ENCODE measurements around the gene STXBP5. TPM values are rescaled to one million over a fixed set of nuclear protein-coding genes. Genes with fewer than 3 reads are reported as not detected.

STXBP5 gene
- total and polyA plus RNA-seq, 2 of the 4 experiments (the other 2 are of a cell fraction): 13.2 to 46.4 TPM

DNA sequence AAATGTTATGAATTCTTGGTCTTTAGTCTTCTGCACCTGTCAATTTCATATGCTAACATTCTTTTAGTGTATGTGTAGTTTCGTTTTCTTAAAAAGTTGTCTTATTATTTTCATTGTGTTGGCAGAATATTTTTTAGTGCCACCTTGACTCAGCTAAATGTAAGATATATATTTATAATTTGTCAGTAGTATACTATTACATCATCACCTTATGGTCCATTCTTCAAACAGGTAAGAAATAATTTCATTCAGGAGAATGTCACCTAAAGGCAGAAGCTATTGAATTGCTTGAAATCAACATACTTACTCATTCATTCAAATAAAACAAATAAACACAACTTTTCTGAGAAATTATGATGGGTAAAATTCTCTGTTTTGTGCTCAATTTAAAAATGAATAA lies 3.5 kb upstream of the STXBP5 start:
- in situ Hi-C loops (cut with MboI; ENCODE audit: low sequenced_read_pairs): loop anchor here (25.0 kb wide), 1 partner anchor 288 kb away; no protein-coding TSS in a partner anchor
- Histone ChIP-seq H3K23ac (ENCODE audit: low read depth, low read length) (no peak overlapping the region), H4K8ac (ENCODE audit: low read depth in 2 of 2, low read length in 2 of 2) (no peak overlapping the region), H4K20me1 (ENCODE audit: insufficient read depth, low read length) (peaks cover under 1% of the 10 kb centered on the region; the same call in 1 of the 2 replicates), H2AK9ac (replicated peaks; ENCODE audit: low read depth, low read length, poor library complexity) (no peak overlapping the region), H4K91ac (ENCODE audit: insufficient read depth, low read depth, low read length) (no peak overlapping the region), H3K14ac (replicated peaks; ENCODE audit: low read depth, low read length) (no peak overlapping the region), H3K9me3 (ENCODE audit: control insufficient read depth, insufficient read depth, low read length) (no peaks in the 10 kb centered on the region), H2BK20ac (ENCODE audit: low read depth, low read length) (no peak overlapping the region), H3K79me1 (ENCODE audit: low read depth in 1 of 2, low read length in 2 of 2) (0 out of 4 replicates have a peak, but pooled peaks cover 0 to under 1% of the 10 kb centered on the region in 2 experiments), H3K18ac (ENCODE audit: low read depth, low read length) (no peak overlapping the region), H2AK5ac (ENCODE audit: low read depth, low read length) (no peak overlapping the region), H3K4me1 (ENCODE audit: control insufficient read depth, insufficient read depth, low read length) (no peaks in the 10 kb centered on the region), H3K27me3 (ENCODE audit: control insufficient read depth, insufficient read depth, low read length) (no peaks in the 10 kb centered on the region), H2BK5ac (ENCODE audit: low read depth, low read length, poor library complexity, severe bottlenecking) (no peak overlapping the region), H3K4ac (ENCODE audit: low read depth, low read length) (no peak overlapping the region), H3K4me2 (ENCODE audit: low read depth, low read length) (no peak overlapping the region), H3K9me1 (ENCODE audit: insufficient read depth, low read length) (no peaks in the 10 kb centered on the region), H2BK15ac (ENCODE audit: low read depth, low read length) (no peak overlapping the region), H3K27ac (ENCODE audit: insufficient read depth, low read length) (no peak overlapping the region), H3K56ac (ENCODE audit: extremely low read depth, insufficient read depth, low read length) (no peak overlapping the region), H2AFZ (replicated peaks; ENCODE audit: low read length, poor library complexity) (no peak overlapping the region), H4K5ac (ENCODE audit: low read depth, low read length) (no peak overlapping the region), H2BK120ac (ENCODE audit: low read depth, low read length) (no peak overlapping the region), H3K4me3 (ENCODE audit: insufficient read depth, low read depth, low read length) (no peak overlapping the region), H3K36me3 (ENCODE audit: control insufficient read depth, insufficient read depth, low read length) (no peaks in the 10 kb centered on the region), H3K9ac (ENCODE audit: low read depth, low read length) (no peak overlapping the region)
- DNase-seq: no peak
- ATAC-seq (ENCODE audit: low read depth): no peak
- CTCF ChIA-PET: no interaction called here
- POLR2A ChIA-PET (ENCODE audit: unreplicated experiment): no interaction called here
- dilution Hi-C loops (cut with HindIII; ENCODE audit: low sequenced_read_pairs, unreplicated experiment): no loop called here
- no CpG with 5 or more reads among the region's 1 CpG for WGBS, 2 experiments (ENCODE audit: extremely low coverage in 2 of 2, insufficient read length in 1 of 2)
- TF ChIP-seq RCOR1 (IDR thresholded peaks at IDR 0.05; ENCODE audit: insufficient replicate concordance, low read length) (no peak), CEBPB (IDR thresholded peaks at IDR 0.05; ENCODE audit: low read depth, low read length) (0 out of 2 replicates have a peak, but pooled peaks have one; percentile 22)
- no TSS peak for BruUV-seq (replicated peaks)
- intact Hi-C loops (cut with micrococcal nuclease): loop anchor here (5.0 to 10.0 kb wide), 2 partner anchors 93 to 206 kb away; no protein-coding TSS in a partner anchor

Measured in IMR-90 (cell line).